Liver (tissue), 9 donors: Measurements from ENCODE around the gene SAFB. TPM values are rescaled to one million over a fixed set of nuclear protein-coding genes. Genes with fewer than 3 reads are reported as not detected.

Experiments used
- DNase-seq: peaks from one replicate; pipeline ENCODE4 v3.0.0-alpha.2; 2017; ENCODE audit warnings: low spot score
- H3K27ac ChIP-seq, 2 donors: one replicate each; pipeline ENCODE4 v1.7.0; 2013; ENCODE audit warnings: inconsistent platforms in 2 of 2, low read length in 2 of 2, control low read depth in 1 of 2, low read depth in 1 of 2, mild to moderate bottlenecking in 1 of 2
- H3K27me3 ChIP-seq, 4 donors: one replicate each; pipeline versions ENCODE4 v1.6.1 to v1.7.0; 2013; ENCODE audit warnings: low read length in 3 of 4, inconsistent platforms in 1 of 4, mild to moderate bottlenecking in 1 of 4, moderate library complexity in 1 of 4; ENCODE audit not compliant: control insufficient read depth in 4 of 4, insufficient read depth in 4 of 4
- H3K36me3 ChIP-seq, 4 donors: one replicate each; pipeline versions ENCODE4 v1.6.1 to v1.7.0; 2013; ENCODE audit warnings: low read length in 3 of 4, mild to moderate bottlenecking in 3 of 4, low read depth in 1 of 4, moderate library complexity in 1 of 4; ENCODE audit not compliant: control insufficient read depth in 4 of 4, insufficient read depth in 3 of 4
- H3K4me1 ChIP-seq, 4 donors: one replicate each; pipeline versions ENCODE4 v1.6.1 to v1.7.0; 2013; ENCODE audit warnings: low read length in 3 of 4, mild to moderate bottlenecking in 3 of 4, moderate library complexity in 1 of 4; ENCODE audit not compliant: control insufficient read depth in 4 of 4, insufficient read depth in 4 of 4
- H3K4me3 ChIP-seq, 3 donors: one replicate each; pipeline versions ENCODE4 v1.6.1 to v1.7.0; 2013; ENCODE audit warnings: low read length in 3 of 3, control low read depth in 1 of 3, low read depth in 1 of 3, mild to moderate bottlenecking in 1 of 3
- H3K9ac ChIP-seq, 2 donors: one replicate each; pipeline ENCODE4 v1.7.0; 2013; ENCODE audit warnings: low read length in 2 of 2, mild to moderate bottlenecking in 2 of 2, moderate library complexity in 2 of 2, control low read depth in 1 of 2, low read depth in 1 of 2
- H3K9me3 ChIP-seq, 4 donors: one replicate each; pipeline versions ENCODE4 v1.6.1 to v1.7.0; 2013; ENCODE audit warnings: low read length in 3 of 4; ENCODE audit not compliant: control insufficient read depth in 4 of 4
- EGR1 ChIP-seq, 2 donors: IDR thresholded peaks; 2 replicates each; pipeline ENCODE4 v1.6.1; 2016 to 2018; ENCODE audit warnings: antibody characterized with exemption in 2 of 2, low read depth in 2 of 2
- FOXA2 ChIP-seq: IDR thresholded peaks from 2 replicates; pipeline ENCODE4 v1.6.1; 2016; ENCODE audit warnings: antibody characterized with exemption
- GABPA ChIP-seq, 2 donors: IDR thresholded peaks in 1 of 2; conservative IDR thresholded peaks in 1 of 2; 2 replicates each; pipeline ENCODE4 v1.6.1; 2016; ENCODE audit warnings: antibody characterized with exemption in 2 of 2, mild to moderate bottlenecking in 1 of 2, moderate library complexity in 1 of 2
- HNF4A ChIP-seq, 2 donors: conservative IDR thresholded peaks; 2 replicates each; pipeline ENCODE4 v1.6.1; 2016; ENCODE audit warnings: antibody characterized with exemption in 2 of 2, mild to moderate bottlenecking in 2 of 2
- HNF4G ChIP-seq: IDR thresholded peaks from 2 replicates; pipeline ENCODE4 v1.6.1; 2016; ENCODE audit warnings: antibody characterized with exemption
- JUND ChIP-seq, 2 donors: IDR thresholded peaks; 2 replicates each; pipeline ENCODE4 v1.6.1; 2016; ENCODE audit warnings: antibody characterized with exemption in 2 of 2
- RAD21 ChIP-seq, 2 donors: IDR thresholded peaks; 2 replicates each; pipeline ENCODE4 v1.6.1; 2016; ENCODE audit warnings: antibody characterized with exemption in 2 of 2, mild to moderate bottlenecking in 2 of 2
- RXRA ChIP-seq, 2 donors: IDR thresholded peaks; 2 replicates each; pipeline ENCODE4 v1.6.1; 2017 to 2018; ENCODE audit warnings: antibody characterized with exemption in 2 of 2, mild to moderate bottlenecking in 1 of 2
- SP1 ChIP-seq: IDR thresholded peaks from 2 replicates; pipeline ENCODE4 v1.6.1; 2018; ENCODE audit warnings: antibody characterized with exemption, mild to moderate bottlenecking
- TAF1 ChIP-seq: conservative IDR thresholded peaks from 2 replicates; pipeline ENCODE4 v1.6.1; 2016; ENCODE audit warnings: antibody characterized with exemption, mild to moderate bottlenecking
- YY1 ChIP-seq: IDR thresholded peaks from 2 replicates; pipeline ENCODE4 v1.6.1; 2016; ENCODE audit warnings: antibody characterized with exemption, mild to moderate bottlenecking
- WGBS: extraction: QIAGEN DNeasy Blood & Tissue Kit; methylation state at CpG from one replicate; pipeline ENCODE4 v1.1.7; 2013; 5-methylcytosine and 5-hydroxymethylcytosine counted together
- polyA plus RNA-seq, 2 donors: library from polyadenylated mRNA; stranded (reverse) in 1 of 2; unstranded in 1 of 2; fragments of 200-250 nt in 1 of 2; fragments of >200 nt in 1 of 2; fragmentation: Nextera tagmentation in 1 of 2; extraction: Ambion mirVana in 1 of 2; gene quantifications; one replicate each; pipeline versions ENCODE4 v1.2.1 to v1.2.3, GENCODE V29; 2013 to 2015
- total RNA-seq, 2 donors: library from RNA; depleted of rRNA; stranded (reverse); fragments of >200 nt; gene quantifications; one replicate each; pipeline ENCODE4 v1.2.3, GENCODE V29; 2014
- TF ChIP-seq, protein P1 (sequence below): fragments of 150-350 bp; IDR thresholded peaks from 2 replicates; pipeline ENCODE4 v1.5.1; 2017; ENCODE audit warnings: improper control_type of control experiment, low read depth, low read length; ENCODE audit not compliant: missing input control
- TF ChIP-seq, protein P2 (sequence below): IDR thresholded peaks from 2 replicates; pipeline ENCODE4 v1.6.1; 2016; ENCODE audit warnings: antibody characterized with exemption
- TF ChIP-seq, protein P3 (sequence below): IDR thresholded peaks from 2 replicates; pipeline ENCODE4 v1.6.1; 2016; ENCODE audit warnings: antibody characterized with exemption
- TF ChIP-seq, protein P4 (sequence below): IDR thresholded peaks from 2 replicates; pipeline ENCODE4 v1.6.1; 2016; ENCODE audit warnings: antibody characterized with exemption
- donor health status: healthy.
- donor health status: healthy.
- donor health status: healthy.
- donor health status: healthy.
- donor health status: healthy.

Gene SAFB
- total and polyA plus RNA-seq, 4 donors: 16.5 to 65.0 (median 38.5) TPM

DNA sequence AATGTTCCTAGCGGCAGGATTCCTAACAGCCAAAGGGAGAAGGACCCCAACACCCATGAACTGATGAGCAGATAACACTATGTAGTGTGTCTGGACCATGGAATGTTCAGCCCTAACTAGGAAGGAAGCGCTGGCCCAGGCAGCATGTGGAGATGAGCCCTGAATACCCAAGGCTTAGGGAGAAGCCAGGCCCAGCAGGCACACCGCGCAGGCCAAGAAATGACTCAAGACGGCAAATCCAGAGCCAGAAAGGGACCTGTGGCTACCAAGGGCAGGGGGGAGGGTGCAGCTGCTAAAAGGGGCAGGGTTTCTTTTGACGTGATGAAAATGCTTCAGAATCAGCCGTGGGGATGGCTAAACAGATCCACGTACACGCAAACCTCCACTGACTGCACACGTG, 34.4 kb upstream of the SAFB start:
- DNase-seq: no peak
- 94% methylated on average over 10 of the region's 10 CpGs for WGBS
- no peak overlapping the region for H3K27ac ChIP-seq
- no peak overlapping the region for H3K9ac ChIP-seq
- H3K36me3 ChIP-seq: peaks cover 22 to 72% (median 50%) of the 10 kb centered on the region in 4 donors
- no peaks in the 10 kb centered on the region for H3K4me1 ChIP-seq
- no peaks in the 10 kb centered on the region for H3K27me3 ChIP-seq
- H3K4me3 ChIP-seq: no peak overlapping the region
- H3K9me3 ChIP-seq: no peaks in the 10 kb centered on the region
- TF ChIP-seq, protein P1, sequence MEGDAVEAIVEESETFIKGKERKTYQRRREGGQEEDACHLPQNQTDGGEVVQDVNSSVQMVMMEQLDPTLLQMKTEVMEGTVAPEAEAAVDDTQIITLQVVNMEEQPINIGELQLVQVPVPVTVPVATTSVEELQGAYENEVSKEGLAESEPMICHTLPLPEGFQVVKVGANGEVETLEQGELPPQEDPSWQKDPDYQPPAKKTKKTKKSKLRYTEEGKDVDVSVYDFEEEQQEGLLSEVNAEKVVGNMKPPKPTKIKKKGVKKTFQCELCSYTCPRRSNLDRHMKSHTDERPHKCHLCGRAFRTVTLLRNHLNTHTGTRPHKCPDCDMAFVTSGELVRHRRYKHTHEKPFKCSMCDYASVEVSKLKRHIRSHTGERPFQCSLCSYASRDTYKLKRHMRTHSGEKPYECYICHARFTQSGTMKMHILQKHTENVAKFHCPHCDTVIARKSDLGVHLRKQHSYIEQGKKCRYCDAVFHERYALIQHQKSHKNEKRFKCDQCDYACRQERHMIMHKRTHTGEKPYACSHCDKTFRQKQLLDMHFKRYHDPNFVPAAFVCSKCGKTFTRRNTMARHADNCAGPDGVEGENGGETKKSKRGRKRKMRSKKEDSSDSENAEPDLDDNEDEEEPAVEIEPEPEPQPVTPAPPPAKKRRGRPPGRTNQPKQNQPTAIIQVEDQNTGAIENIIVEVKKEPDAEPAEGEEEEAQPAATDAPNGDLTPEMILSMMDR: no peak
- TF ChIP-seq SP1 (no peak), RXRA (IDR thresholded peaks at IDR 0.05) (no peak), HNF4A (conservative IDR thresholded peaks at IDR 0.05) (no peak), YY1 (no peak), RAD21 (IDR thresholded peaks at IDR 0.05) (no peak), EGR1 (IDR thresholded peaks at IDR 0.05; ENCODE audit: low read depth in 2 of 2) (no peak)
- TF ChIP-seq, protein P2, sequence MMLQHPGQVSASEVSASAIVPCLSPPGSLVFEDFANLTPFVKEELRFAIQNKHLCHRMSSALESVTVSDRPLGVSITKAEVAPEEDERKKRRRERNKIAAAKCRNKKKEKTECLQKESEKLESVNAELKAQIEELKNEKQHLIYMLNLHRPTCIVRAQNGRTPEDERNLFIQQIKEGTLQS: no peak

DNA sequence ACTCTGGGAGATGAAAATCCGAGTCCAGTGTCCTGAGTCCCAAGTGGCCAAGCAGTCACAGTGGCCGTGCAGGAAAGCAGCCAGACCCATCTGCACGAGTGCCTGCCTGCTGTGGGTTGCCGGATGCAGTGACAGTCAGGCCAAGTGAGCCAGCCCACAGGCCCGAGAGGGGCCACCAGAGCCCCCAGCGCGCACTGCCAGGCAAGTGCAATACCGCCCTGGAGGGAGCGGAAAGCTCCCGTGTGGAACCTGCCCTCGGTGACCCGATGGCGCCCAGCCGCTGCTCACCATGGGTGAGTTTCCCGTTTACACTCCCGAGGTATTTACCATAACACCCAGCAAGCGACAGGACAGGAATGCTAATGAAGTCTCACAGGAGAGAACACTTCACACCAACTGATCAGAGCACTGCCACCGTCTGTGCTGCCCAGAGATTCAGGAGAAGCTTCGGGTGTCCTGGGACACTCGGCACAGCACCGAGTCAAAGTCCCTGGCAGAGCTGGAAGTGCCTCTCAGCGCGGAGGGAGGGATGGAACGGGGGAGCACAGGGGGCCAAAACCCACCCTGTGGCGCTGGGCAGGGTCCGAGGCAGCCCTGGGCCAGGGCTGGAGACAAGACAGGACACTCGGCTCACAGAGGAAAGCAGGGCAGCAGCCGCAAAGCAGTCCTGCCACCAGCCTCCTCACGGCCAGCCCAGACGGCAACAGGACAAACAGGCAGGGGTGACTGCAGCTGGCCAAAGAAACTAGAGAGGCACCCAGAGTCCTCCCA, 33.8 kb upstream of the SAFB start:
- H3K4me3 ChIP-seq: no peak overlapping the region
- DNase-seq: no peak
- no peak for TF ChIP-seq FOXA2
- TF ChIP-seq JUND (IDR thresholded peaks at IDR 0.05): no peak
- TF ChIP-seq, protein P3, sequence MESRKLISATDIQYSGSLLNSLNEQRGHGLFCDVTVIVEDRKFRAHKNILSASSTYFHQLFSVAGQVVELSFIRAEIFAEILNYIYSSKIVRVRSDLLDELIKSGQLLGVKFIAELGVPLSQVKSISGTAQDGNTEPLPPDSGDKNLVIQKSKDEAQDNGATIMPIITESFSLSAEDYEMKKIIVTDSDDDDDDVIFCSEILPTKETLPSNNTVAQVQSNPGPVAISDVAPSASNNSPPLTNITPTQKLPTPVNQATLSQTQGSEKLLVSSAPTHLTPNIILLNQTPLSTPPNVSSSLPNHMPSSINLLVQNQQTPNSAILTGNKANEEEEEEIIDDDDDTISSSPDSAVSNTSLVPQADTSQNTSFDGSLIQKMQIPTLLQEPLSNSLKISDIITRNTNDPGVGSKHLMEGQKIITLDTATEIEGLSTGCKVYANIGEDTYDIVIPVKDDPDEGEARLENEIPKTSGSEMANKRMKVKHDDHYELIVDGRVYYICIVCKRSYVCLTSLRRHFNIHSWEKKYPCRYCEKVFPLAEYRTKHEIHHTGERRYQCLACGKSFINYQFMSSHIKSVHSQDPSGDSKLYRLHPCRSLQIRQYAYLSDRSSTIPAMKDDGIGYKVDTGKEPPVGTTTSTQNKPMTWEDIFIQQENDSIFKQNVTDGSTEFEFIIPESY: no peak
- TF ChIP-seq GABPA (IDR thresholded peaks at IDR 0.05 in 1 of 2, conservative IDR thresholded peaks at IDR 0.05 in 1 of 2): no peak
- no peak for TF ChIP-seq EGR1 (IDR thresholded peaks at IDR 0.05; ENCODE audit: low read depth in 2 of 2)
- no peak for TF ChIP-seq TAF1
- TF ChIP-seq, protein P4, sequence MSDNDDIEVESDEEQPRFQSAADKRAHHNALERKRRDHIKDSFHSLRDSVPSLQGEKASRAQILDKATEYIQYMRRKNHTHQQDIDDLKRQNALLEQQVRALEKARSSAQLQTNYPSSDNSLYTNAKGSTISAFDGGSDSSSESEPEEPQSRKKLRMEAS: no peak
- no peak for TF ChIP-seq HNF4G
- TF ChIP-seq YY1: no peak
- TF ChIP-seq HNF4A (conservative IDR thresholded peaks at IDR 0.05): no peak
- TF ChIP-seq RXRA (IDR thresholded peaks at IDR 0.05): no peak
- H3K9me3 ChIP-seq: no peaks in the 10 kb centered on the region
- H3K27ac ChIP-seq: no peak overlapping the region
- no peak overlapping the region for H3K9ac ChIP-seq
- no peaks in the 10 kb centered on the region for H3K27me3 ChIP-seq
- peaks cover 25 to 78% (median 56%) of the 10 kb centered on the region in 4 donors for H3K36me3 ChIP-seq
- 88% methylated on average over 30 of the region's 30 CpGs for WGBS
- peaks cover 0 to 2% (median under 1%) of the 10 kb centered on the region in 4 donors for H3K4me1 ChIP-seq
